D721Med (cell line): ENCODE measurements around the gene FGD2.

Source experiments
- DNase-seq: peaks from one replicate; pipeline ENCODE4 v3.0.0; 2011; ENCODE audit warnings: low spot score; ENCODE audit not compliant: insufficient read length
- FAIRE-seq: peaks from 2 replicates; lab custom pipeline; 2011; peaks lifted over from hg19 to GRCh38; lab: Jason Lieb, UNC
- CTCF ChIP-seq: IDR thresholded peaks from 2 replicates; pipeline ENCODE4 v1.5.1; 2012; ENCODE audit warnings: mild to moderate bottlenecking, control low read depth; ENCODE audit not compliant: insufficient read depth; ENCODE audit errors: missing control alignments

Gene FGD2

GRCh38 chr6:37053683-37054082 lies 48.2 kb downstream of the FGD2 start:
- no peak for FAIRE-seq

GRCh38 chr6:37054171-37054570 lies 48.7 kb downstream of the FGD2 start:
- FAIRE-seq (no peak), DNase-seq (no peak)
- TF ChIP-seq CTCF = no peak

More at GRCh38 chr6:37053683-37054082, 48.2 kb downstream of the FGD2 start:
- TF ChIP-seq CTCF = no peak
- DNase-seq = no peak

- DNase-seq = no peak
- no peak for FAIRE-seq
- TF ChIP-seq CTCF = no peak
Observed at GRCh38 chr6:37054580-37054979, 49.1 kb downstream of the FGD2 start.

GRCh38 chr6:37056112-37056403 lies 50.6 kb downstream of the FGD2 start:
- TF ChIP-seq CTCF = no peak
- DNase-seq (no peak), FAIRE-seq (no peak)

- no peak for TF ChIP-seq CTCF
- DNase-seq (no peak), FAIRE-seq (no peak)
Observed at GRCh38 chr6:37056439-37057127, 51.1 kb downstream of the FGD2 start.

- FAIRE-seq (no peak), DNase-seq (no peak)
- TF ChIP-seq CTCF = no peak
Observed at GRCh38 chr6:37057128-37057471, 51.6 kb downstream of the FGD2 start.

- TF ChIP-seq CTCF = no peak
- DNase-seq (no peak), FAIRE-seq (no peak)
Observed at GRCh38 chr6:37057678-37058077, 52.2 kb downstream of the FGD2 start.
